Common myeloid progenitor, CD34-positive (primary cell): ENCODE measurements around the gene TMEM185A.

Source experiments
- CTCF ChIA-PET: fragments of 350-600 bp; sonication (Branson Sonifier 250); formaldehyde crosslinking; loops from one replicate; lab custom pipeline; 2021; ENCODE audit warnings: antibody characterized with exemption; lab: Charles Lee
- POLR2A ChIA-PET: fragments of 350-600 bp; sonication (Branson Sonifier 250); formaldehyde crosslinking; loops from one replicate; lab custom pipeline; 2021; ENCODE audit warnings: antibody characterized with exemption; lab: Charles Lee
- DNase-seq, 3 donors: peaks; one replicate each; pipeline versions ENCODE4 v3.0.0 to v3.0.0-alpha.2; 2013
- H3K27ac ChIP-seq, 2 experiments: 1 replicate in 1 of 2; 2 replicates in 1 of 2; pipeline ENCODE4 v1.7.0; 2013; ENCODE audit warnings: inconsistent platforms in 2 of 2, low read length in 2 of 2, mild to moderate bottlenecking in 2 of 2, low read depth in 1 of 2, moderate library complexity in 1 of 2; ENCODE audit not compliant: severe bottlenecking in 2 of 2, insufficient read depth in 1 of 2, poor library complexity in 1 of 2
- H3K27me3 ChIP-seq, 5 experiments: replicated peaks in 2 of 5; 1 replicate in 3 of 5; 2 replicates in 2 of 5; pipeline versions ENCODE4 v1.6.1 to v1.7.0; 2013; ENCODE audit warnings: low read length in 4 of 5, mild to moderate bottlenecking in 2 of 5, moderate library complexity in 2 of 5, inconsistent platforms in 1 of 5; ENCODE audit not compliant: insufficient read depth in 5 of 5, control insufficient read depth in 4 of 5
- H3K36me3 ChIP-seq, 4 experiments: 1 replicate in 2 of 4; 2 replicates in 2 of 4; pipeline versions ENCODE4 v1.6.1 to v1.7.0; 2013; ENCODE audit warnings: low read length in 3 of 4, control low read depth in 1 of 4, mild to moderate bottlenecking in 1 of 4; ENCODE audit not compliant: control insufficient read depth in 4 of 4, insufficient read depth in 4 of 4
- H3K4me1 ChIP-seq, 4 experiments: 1 replicate in 3 of 4; 2 replicates in 1 of 4; pipeline versions ENCODE4 v1.6.1 to v1.7.1; 2013; ENCODE audit warnings: low read length in 3 of 4, mild to moderate bottlenecking in 3 of 4, control low read depth in 1 of 4, inconsistent platforms in 1 of 4, moderate library complexity in 1 of 4; ENCODE audit not compliant: control insufficient read depth in 4 of 4, insufficient read depth in 4 of 4; ENCODE audit errors: control extremely low read depth in 1 of 4
- H3K4me3 ChIP-seq, 7 experiments: 1 replicate in 4 of 7; 2 replicates in 3 of 7; pipeline versions ENCODE4 v1.5.1 to v1.7.0; 2013; ENCODE audit warnings: mild to moderate bottlenecking in 7 of 7, low read length in 6 of 7, moderate library complexity in 6 of 7, inconsistent platforms in 2 of 7, low read depth in 2 of 7, control low read depth in 1 of 7; ENCODE audit not compliant: insufficient read depth in 4 of 7, control insufficient read depth in 1 of 7; ENCODE audit errors: extremely low read depth in 1 of 7
- H3K9me3 ChIP-seq, 5 experiments: 1 replicate in 4 of 5; 2 replicates in 1 of 5; pipeline versions ENCODE4 v1.6.1 to v1.7.1; 2013; ENCODE audit warnings: low read length in 4 of 5, mild to moderate bottlenecking in 2 of 5, inconsistent platforms in 1 of 5, low read depth in 1 of 5, moderate library complexity in 1 of 5; ENCODE audit not compliant: control insufficient read depth in 4 of 5, insufficient read depth in 2 of 5; ENCODE audit errors: control extremely low read depth in 1 of 5
- WGBS: methylation state at CpG from one replicate; pipeline ENCODE4 v1.1.5; 2013; ENCODE audit not compliant: insufficient coverage; 5-methylcytosine and 5-hydroxymethylcytosine counted together

Gene TMEM185A

DNA sequence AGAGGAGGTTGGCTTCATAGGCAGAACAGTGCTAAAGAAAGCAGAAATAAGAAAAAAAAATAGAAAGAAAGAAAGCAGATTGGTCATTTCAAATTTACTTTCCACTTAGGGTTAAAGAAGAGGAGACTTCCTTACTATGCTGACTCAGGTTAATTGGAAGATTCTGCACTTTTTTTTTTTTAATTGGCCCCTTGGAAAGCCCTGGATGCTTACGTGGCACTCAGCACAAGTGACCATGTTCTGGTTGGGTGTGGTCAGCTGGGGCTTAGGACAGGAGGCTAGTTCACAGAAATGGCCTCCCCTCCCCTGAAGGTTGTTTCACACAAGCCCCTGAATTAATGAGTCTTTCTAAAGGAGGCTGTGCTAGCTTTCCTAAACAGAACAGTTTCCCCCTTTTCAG, 58.8 kb downstream of the TMEM185A start:
- POLR2A ChIA-PET: no interaction called here
- Histone ChIP-seq H3K4me1 (no peaks in the 10 kb centered on the region), H3K4me3 (no peak overlapping the region), H3K9me3 (no peaks in the 10 kb centered on the region), H3K36me3 (no peaks in the 10 kb centered on the region), H3K27ac (no peak overlapping the region), H3K27me3 (peaks cover 0 to 3% (median 0%) of the 10 kb centered on the region in 5 experiments)
- CTCF ChIA-PET: no interaction called here
- DNase-seq: no peak
- 0% methylated on average over 1 of the region's 1 CpG for WGBS

DNA sequence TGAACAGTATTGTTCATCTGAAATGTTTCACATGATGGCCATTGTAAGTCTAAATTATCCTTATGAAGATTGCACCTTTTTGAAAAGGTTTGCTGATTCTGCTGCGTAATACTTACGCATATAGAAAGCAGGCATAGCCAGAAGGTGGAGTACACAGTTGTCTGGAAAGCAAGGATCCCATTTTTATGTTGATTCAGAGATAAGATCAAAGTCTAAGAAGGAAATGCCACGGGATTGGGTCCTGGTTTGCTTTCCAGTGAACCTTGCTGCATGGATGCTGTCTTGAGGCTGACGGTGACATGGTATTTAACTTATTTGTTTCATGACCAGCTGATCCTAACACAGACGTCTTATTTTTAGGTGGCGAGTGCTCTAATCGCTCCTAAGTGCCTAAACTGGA, 59.8 kb downstream of the TMEM185A start:
- ChIA-PET POLR2A (no interaction called here), CTCF (no interaction called here)
- Histone ChIP-seq H3K4me3 (no peak overlapping the region), H3K27ac (no peak overlapping the region), H3K27me3 (peaks cover 0 to 3% (median 0%) of the 10 kb centered on the region in 5 experiments), H3K4me1 (no peaks in the 10 kb centered on the region), H3K9me3 (no peaks in the 10 kb centered on the region), H3K36me3 (no peaks in the 10 kb centered on the region)
- DNase-seq: no peak
- WGBS: 82% methylated on average over 7 of the region's 7 CpGs

DNA sequence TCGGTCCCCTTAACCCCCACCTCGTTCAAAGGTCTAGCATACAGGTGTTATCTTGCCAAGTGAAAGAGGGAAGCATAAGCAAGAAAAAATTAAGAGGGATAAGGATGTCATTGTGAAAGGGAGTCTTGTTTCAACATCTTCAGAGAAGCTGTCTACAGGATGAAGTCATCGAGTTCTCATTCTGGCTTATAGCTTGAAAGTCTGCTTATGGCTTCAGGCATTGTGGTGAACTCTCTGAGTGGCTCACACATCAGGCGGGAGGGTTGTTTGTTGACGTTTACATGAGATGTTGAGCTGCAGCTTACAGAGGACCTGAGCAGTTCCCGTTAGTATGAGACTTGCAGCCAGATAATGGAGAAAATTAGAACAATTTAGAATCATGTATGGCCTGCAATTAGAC, 60.9 kb downstream of the TMEM185A start:
- no peak for DNase-seq
- ChIA-PET CTCF (no interaction called here), POLR2A (no interaction called here)
- WGBS: 82% methylated on average over 5 of the region's 6 CpGs
- Histone ChIP-seq H3K27ac (no peak overlapping the region), H3K4me1 (no peaks in the 10 kb centered on the region), H3K4me3 (no peak overlapping the region), H3K27me3 (peaks cover 0 to 3% (median 0%) of the 10 kb centered on the region in 5 experiments), H3K36me3 (no peaks in the 10 kb centered on the region), H3K9me3 (no peaks in the 10 kb centered on the region)

DNA sequence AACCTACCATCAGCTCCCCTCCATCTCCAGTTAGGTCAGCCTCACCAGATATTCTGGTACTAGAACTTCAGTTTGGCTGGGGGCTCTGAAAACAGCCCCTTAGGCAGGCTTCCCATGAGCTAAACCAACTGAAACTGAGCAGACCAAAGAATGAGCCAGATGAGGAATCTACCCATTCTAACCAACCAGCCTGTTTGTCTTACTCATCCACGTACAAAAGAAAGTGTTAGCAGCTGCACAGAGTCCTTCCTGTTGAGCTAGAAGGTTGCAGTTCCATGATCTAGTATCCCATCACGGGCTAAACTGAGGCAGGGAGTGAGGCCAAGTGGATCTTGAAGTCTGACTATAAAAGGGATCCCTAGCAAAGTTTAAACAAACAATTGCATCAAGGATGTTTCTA, 61.8 kb downstream of the TMEM185A start:
- no peak overlapping the region for H3K4me3 ChIP-seq
- H3K27ac ChIP-seq: no peak overlapping the region
- 60% methylated on average over 1 of the region's 2 CpGs for WGBS
- H3K36me3 ChIP-seq: no peaks in the 10 kb centered on the region
- ChIA-PET POLR2A (no interaction called here), CTCF (no interaction called here)
- H3K4me1 ChIP-seq: no peaks in the 10 kb centered on the region
- DNase-seq: no peak
- H3K9me3 ChIP-seq: no peaks in the 10 kb centered on the region
- H3K27me3 ChIP-seq: peaks cover 0 to 3% (median 0%) of the 10 kb centered on the region in 5 experiments

DNA sequence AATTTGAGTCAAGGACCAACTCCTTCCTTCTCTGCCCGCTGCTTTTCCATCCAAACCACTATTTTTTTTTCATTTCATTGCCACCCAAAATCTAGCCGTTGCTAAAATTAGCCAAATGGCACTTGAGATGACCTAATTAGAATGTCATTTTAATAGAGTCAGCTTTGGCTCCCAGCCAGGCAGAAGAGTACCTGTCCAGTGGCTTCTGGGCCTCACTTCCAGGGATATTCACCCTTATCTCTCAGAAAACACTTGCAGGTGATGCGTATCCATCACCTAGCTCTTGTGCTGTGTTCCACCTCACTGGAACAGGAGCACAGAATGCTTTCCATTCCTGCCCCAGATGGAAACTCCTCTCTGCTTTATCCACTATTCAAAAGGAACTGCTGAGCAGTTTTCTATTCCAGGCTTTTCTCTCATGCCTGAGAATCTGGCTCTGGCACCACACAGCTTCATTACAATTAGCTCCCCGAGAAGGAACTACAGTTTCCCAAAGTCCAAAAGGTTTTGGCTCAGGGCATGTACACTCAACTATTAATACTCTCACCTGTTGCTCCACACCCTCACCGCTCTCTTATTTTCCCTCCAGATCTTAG, 62.8 kb downstream of the TMEM185A start:
- Histone ChIP-seq H3K27me3 (peaks cover 0 to 3% (median 0%) of the 10 kb centered on the region in 5 experiments), H3K27ac (no peak overlapping the region), H3K36me3 (no peaks in the 10 kb centered on the region), H3K4me1 (no peaks in the 10 kb centered on the region), H3K9me3 (no peaks in the 10 kb centered on the region), H3K4me3 (no peak overlapping the region)
- POLR2A ChIA-PET: no interaction called here
- CTCF ChIA-PET: no interaction called here
- DNase-seq: no peak
- WGBS: 74% methylated on average over 5 of the region's 5 CpGs

DNA sequence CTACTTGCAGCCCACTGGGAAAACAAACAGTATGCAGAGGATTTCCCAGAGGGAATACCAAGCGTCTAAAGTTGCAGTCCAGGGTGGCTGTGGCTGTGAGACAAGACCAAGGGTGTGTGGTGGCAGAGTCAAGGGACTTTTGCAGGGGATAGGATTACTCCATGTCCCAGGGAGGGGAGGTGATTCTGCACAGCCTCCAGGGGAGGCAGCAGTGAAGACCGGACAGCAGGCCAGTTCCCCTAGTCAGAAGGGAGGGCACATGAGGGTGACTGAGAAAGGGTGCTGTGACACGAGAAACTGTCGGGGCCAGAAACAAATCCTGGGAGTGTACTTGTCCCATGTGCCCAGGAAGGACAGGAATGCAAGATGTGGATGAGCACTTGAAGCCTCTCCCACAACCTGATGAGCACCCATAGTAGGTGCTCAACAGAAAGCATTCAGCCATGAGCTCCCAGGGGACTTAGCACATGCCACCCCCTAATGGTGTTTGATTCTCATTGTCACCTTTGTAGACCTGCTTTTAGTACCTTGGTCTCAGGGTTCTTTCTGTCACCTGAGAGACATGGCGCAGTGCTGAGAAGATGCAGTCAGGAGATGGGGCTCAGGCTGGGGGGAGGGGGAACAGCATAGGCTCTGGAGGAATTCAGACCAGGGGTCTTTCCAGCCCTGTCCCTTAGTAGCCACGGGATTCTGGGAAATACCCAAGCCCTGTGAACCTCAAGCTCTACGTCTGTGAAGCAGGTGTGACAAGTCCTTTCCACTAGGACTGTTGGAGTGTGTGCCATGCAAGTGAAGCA, 63.8 kb downstream of the TMEM185A start:
- Histone ChIP-seq H3K9me3 (peaks cover 0 to 4% (median 0%) of the 10 kb centered on the region in 5 experiments), H3K27me3 (peaks cover 0 to 3% (median 0%) of the 10 kb centered on the region in 5 experiments), H3K27ac (no peak overlapping the region), H3K4me3 (no peak overlapping the region), H3K4me1 (no peaks in the 10 kb centered on the region), H3K36me3 (no peaks in the 10 kb centered on the region)
- ChIA-PET CTCF (no interaction called here), POLR2A (no interaction called here)
- 82% methylated on average over 7 of the region's 7 CpGs for WGBS
- DNase-seq: no peak

DNA sequence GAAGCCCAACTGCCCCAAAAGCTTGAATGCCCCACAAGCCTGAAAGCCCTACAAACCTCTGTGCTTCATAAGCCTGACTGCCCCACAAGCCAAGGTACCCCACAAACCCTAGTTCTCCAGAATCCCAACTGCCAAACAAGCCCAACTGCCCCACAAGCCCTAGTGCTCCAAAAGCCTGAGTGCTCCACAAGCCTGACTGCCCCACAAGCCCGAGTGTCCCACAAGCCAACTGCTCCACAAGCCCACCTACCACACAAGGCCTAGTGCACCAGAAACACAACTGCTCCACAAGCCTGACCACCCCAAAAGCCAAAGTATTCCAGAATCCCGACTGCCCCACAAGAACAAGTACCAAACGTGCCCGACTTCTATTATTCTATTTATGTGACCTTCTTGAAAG, 68.2 kb downstream of the TMEM185A start:
- Histone ChIP-seq H3K9me3 (peaks cover 0 to 4% (median 0%) of the 10 kb centered on the region in 5 experiments), H3K36me3 (no peaks in the 10 kb centered on the region), H3K27me3 (peaks cover 0 to 3% (median 0%) of the 10 kb centered on the region in 5 experiments), H3K4me3 (no peak overlapping the region), H3K27ac (no peak overlapping the region), H3K4me1 (no peaks in the 10 kb centered on the region)
- 89% methylated on average over 2 of the region's 4 CpGs for WGBS
- DNase-seq: no peak
- ChIA-PET POLR2A (no interaction called here), CTCF (no interaction called here)
